Hippocampal formation (tissue), 2 donors: ENCODE measurements around the gene PRSS22.

ENCODE experiments used
- DNase-seq, 2 donors: peaks; one replicate each; lab custom pipeline; 2025; lab: John Stamatoyannopoulos, UW

The PRSS22 gene

DNA sequence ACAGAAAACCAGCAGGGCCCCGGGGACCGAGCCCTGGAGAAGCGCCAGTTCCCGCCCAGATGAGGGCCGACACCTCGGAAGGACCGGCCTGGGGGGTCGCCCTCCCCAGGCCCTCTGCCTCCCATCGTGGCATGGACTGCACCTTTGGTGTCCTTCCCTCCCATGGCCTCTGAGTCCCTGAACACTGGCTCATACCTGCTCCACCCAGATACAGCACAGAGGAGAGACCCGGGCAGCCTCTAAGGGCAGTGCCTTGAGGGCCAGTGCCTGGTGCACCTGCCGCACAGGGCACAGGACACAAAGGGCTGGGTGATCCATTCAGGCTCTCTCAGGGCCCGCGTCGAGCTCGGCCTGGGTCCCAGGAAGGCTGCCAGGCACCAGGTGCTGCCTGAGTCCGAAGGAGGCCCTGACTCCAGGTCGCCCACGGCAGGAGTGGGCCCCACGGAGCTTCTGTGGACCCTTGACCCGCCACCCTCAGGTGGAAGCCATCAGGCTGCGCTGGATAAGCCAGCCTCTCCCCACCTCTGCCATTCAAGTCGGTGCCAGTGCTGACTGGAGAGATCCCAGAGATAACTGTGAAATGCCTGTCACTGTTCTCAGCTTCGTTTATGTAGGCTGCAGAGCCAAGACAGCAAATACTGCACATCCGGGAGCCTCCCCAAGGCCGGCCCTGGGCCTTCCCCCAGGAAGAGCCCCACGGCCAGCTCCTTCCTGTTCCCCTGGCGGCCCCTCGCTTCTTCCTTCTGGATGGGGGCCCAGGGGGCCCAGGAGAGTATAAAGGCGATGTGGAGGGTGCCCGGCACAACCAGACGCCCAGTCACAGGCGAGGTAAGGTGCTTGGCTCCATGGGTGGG, 28.2 kb downstream of the PRSS22 start, which contains the start of gene ZG16B:
Gene ZG16B, plus strand, starts transcription at position 803 of the 854 bp plus-strand sequence. CDS start 139 bp downstream, outside the sequence.
- DNase-seq, result no peak

DNA sequence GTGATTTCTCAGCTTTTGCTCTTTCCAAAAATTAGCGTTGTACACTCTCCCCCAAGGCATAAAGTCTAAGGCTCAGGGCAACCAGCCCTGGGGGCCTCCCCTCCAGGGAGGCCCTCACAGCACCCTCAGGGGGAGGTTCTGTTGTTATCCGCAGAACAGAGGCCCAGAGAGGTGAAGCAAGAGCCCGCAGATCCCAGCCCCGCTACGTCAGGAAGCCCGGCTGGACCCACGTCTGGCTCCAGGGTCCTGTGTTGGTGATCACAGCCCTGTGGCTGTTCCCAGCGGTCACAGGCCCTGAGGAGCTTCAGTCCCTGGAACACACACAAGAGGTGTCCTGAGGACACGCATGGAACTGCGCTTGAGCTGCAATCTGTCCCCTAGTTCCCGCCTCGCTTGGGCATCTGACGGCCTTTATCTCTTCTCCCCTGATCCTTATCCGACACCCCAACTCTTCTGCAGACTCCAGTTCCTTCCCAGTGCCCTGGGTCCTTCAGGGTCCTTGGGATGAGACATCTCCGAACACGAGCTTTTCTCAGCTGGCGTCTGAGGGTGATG, 29.0 kb downstream of the PRSS22 start:
- DNase-seq, result no peak

DNA sequence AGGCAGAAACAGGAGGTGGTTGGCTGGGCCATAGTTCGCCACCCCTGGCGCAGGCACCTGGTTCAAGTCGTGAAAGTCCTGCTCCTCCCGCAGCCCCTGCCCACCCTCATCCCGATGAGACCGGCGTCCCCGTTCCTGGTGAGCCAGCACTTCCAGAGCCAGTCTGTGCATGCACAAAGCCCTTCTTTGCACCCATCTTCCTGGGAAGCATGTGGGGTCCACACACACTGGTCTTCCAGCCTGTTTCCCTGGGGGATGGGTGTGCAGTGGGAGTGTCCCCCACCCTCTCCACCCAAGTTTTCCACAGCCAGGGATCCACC, 29.5 kb downstream of the PRSS22 start:
- no peak for DNase-seq

DNA sequence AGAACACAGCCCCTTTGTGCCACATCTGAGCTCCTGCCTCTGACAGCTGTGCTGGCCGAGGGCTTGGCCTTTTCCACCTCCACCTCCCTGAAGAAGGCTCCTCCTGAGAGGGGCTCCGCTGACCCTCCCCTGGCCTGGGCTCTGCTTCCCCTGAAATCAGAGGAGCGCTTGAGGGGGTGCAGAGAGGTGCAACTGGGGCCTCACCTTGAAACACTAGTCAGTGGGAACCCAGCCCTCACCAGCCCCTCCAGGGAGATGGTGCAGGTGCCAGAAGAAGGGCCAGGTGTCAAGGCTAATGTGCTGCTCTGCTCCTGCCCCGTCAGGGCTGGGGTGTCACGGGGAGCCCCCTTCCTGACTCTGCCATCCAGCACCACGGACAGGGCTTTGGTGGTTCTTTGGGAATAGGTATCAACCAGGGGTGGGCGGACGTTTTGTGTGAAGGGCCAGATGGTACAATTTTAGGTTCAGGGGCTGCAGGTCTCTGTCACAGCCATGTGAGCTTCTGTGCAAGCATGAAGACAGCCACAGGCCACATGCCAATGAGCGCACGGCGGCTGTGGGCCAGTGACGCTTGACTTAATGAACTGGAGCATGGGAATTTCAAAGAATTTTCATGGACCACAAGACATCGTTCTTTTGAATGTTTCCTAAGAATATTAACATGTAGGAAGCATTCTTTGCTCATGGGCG, 30.0 kb downstream of the PRSS22 start:
- no peak for DNase-seq

- DNase-seq, result no peak
Observed at GRCh38 chr16:2827374-2827791, 30.6 kb downstream of the PRSS22 start.

- DNase-seq, result no peak
Observed at GRCh38 chr16:2826591-2827373, 31.2 kb downstream of the PRSS22 start.

- DNase-seq, result no peak
Observed at GRCh38 chr16:2825906-2826305, 32.1 kb downstream of the PRSS22 start.

DNA sequence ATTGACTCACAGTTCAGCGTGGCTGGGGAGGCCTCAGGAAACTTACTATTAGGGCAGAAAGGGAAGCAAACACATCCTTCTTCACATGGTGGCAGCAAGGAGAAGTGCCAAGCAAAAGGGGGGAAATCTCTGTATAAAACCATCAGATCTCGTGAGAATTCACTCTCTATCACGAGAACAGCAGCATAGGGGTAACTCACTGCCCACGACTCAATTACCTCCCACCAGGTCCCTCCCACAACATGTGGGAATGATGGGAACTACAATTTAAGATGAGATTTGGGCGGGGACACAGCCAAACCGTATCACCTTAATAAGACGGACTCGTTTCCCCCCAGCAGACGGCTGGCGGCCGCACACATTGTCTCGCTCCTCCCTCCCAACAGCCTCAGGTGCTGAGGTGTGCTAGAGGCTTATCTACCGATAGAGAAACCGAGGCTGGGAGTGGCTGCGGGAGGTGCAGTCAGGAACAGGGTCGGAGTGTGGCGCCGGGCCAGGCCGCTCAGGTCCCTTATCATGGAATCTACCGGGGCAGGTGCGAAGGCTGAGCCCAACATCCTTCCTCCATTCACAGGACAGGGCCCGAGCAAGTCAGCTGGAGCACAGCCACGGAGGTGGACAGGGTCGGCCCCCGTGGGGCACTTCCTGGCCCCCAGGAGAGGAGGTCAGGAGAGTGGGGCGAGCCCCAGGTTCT, 32.8 kb downstream of the PRSS22 start:
- DNase-seq, result no peak

- DNase-seq, result no peak
Observed at GRCh38 chr16:2824626-2825025, 33.3 kb downstream of the PRSS22 start.

DNA sequence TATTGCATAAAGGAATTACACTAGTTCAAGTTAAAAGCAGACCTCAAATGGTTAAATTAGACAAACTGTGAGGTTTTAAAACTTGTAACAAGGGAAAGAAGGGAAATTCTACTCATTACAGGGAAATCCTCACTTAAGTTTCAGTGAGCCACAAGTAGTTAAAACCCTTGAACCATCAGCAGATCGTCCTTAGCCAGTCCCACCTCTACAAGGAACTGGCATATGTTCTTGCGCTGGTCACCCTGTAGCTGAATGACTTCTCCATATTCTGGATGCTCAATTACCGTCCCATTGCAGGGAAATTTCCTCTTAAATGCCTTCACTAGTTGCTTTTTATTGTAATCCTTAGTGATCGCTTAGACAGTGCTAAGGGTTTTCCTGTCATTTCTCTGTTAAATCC, 35.5 kb downstream of the PRSS22 start:
- DNase-seq, result no peak

- DNase-seq, result no peak
Observed at GRCh38 chr16:2822158-2822495, 35.8 kb downstream of the PRSS22 start.

GRCh38 chr16:2821487-2822157, 36.3 kb downstream of the PRSS22 start:
- DNase-seq, result no peak

DNA sequence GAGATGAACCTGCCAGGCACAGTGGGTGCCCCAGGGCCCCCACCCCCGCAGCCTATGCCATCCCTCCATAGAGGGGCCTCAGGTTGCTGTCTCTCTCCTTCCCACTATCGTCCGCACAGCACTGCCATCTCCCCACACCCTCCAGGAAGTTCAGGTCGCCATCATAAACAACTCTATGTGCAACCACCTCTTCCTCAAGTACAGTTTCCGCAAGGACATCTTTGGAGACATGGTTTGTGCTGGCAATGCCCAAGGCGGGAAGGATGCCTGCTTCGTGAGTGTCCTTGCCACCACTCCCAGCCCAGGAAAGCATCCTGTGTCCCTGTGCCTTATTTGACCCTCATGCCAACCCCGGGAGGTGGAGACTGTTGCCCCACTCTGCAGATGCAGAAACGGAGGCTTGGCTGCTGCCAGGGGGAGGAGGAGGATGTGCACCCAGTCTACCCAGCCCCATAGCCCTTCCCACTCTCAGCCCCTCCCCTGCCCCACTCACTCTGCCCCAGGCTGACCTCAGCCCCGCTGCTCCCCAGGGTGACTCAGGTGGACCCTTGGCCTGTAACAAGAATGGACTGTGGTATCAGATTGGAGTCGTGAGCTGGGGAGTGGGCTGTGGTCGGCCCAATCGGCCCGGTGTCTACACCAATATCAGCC, 37.0 kb downstream of the PRSS22 start:
- no peak for DNase-seq

GRCh38 chr16:2819939-2820835, 37.8 kb downstream of the PRSS22 start:
- no peak for DNase-seq

DNA sequence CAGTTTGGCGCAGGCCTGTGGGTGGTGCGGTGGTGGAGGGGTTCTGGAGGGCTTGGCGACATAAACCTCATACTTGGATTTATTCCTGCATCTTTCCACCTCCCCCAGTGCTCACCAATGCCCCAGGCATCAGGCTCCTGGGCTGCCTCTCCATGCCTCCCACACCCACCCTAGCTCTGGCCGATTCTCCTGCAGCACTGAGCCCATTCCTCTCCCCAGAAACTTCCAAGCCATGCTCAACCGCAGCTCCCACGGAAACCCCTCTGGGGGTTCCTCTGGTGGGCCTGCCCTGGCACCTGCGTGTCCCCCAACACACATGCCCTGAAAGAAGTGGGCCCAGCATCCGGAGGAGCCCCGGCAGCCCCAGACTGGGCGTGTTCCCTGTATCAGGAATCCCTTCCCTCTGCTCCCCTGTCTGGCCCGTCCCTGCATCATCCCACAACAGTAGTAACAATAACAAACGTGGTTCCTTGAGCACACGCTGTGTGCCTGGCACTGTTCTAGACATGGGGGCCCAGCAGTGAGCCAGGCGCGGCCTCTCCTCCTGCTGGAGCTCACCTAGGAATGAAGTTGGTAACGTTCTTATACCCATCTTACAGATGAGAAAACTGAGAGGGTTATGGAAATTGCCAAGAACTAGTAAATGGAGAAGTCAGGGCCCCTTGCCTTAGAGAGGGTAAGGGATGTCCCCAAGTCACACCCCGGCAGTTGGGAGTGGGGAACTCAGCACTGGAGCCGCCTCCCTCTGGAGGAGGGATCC, 38.6 kb downstream of the PRSS22 start:
- no peak for DNase-seq

GRCh38 chr16:2818272-2818876, 39.6 kb downstream of the PRSS22 start:
- no peak for DNase-seq

- no peak for DNase-seq
Observed at GRCh38 chr16:2817340-2818271, 40.4 kb downstream of the PRSS22 start.
